Choroid plexus epithelial cell (primary cell): Measurements from ENCODE around the gene LYZL4.
A peak's percentile ranks its signal among the peaks of the same experiment; 100 is the strongest.

Source experiments
- DNase-seq: peaks from one replicate; pipeline ENCODE4 v3.0.0-alpha.2; 2010; ENCODE audit warnings: low read depth
- H3K4me3 ChIP-seq: 2 replicates; pipeline ENCODE4 v1.5.1; 2011; ENCODE audit warnings: low read depth, mild to moderate bottlenecking, control low read depth, low read length, moderate library complexity
- CTCF ChIP-seq: conservative IDR thresholded peaks from 2 replicates; pipeline ENCODE4 v1.5.1; 2011; ENCODE audit warnings: low read depth, mild to moderate bottlenecking, control low read depth, inconsistent platforms, low read length, moderate library complexity

The LYZL4 gene

GRCh38 chr3:42447481-42447880 lies 37.1 kb upstream of the LYZL4 start:
- DNase-seq = no peak
- H3K4me3 ChIP-seq = no peak overlapping the region
- TF ChIP-seq CTCF = no peak

GRCh38 chr3:42446111-42447050 lies 36.0 kb upstream of the LYZL4 start:
- no peak for DNase-seq
- no peak overlapping the region for H3K4me3 ChIP-seq
- no peak for TF ChIP-seq CTCF

GRCh38 chr3:42443819-42444436 lies 33.5 kb upstream of the LYZL4 start:
- DNase-seq = peak; percentile 83
- no peak overlapping the region for H3K4me3 ChIP-seq
- peak; percentile 100 for TF ChIP-seq CTCF

GRCh38 chr3:42443292-42443691 lies 32.9 kb upstream of the LYZL4 start:
- H3K4me3 ChIP-seq = no peak overlapping the region
- DNase-seq = peak; percentile 7
- peak; percentile 17 for TF ChIP-seq CTCF

- TF ChIP-seq CTCF = peak; percentile 41
- no peak overlapping the region for H3K4me3 ChIP-seq
These were observed 32.2 kb upstream of the LYZL4 start for GRCh38 chr3:42442640-42443039.

GRCh38 chr3:42441791-42442190 lies 31.4 kb upstream of the LYZL4 start:
- no peak for DNase-seq
- H3K4me3 ChIP-seq = no peak overlapping the region
- TF ChIP-seq CTCF = no peak

More at GRCh38 chr3:42442640-42443039, 32.2 kb upstream of the LYZL4 start:
- peak; percentile 3 for DNase-seq
